ENCODE data around the gene ABHD6. TPM values are rescaled to one million over a fixed set of nuclear protein-coding genes. Genes with fewer than 3 reads are reported as not detected.

The ABHD6 gene
- total RNA-seq, 4 donors from 2014 or later: 14.7 to 28.6 (median 18.0) TPM

DNA sequence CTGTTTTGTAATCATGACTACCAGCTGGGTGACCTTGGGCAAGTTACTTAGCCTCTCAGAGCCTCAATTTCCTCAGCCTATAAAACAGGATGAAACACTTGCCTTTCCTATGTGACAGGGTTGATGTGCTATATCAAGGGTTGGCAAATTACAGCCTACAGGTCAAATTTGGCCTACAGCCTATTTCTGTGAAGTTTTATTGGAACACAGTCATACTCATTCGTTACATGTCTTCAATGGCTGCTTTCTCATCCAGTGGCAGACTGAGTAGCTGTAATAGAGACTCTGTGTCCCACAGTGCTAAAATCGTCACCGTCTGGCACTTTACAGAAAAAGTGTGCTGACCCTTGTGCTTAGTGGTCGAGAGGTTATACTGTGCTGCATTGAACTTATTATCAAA lies 16.6 kb downstream of the ABHD6 start:
- DNase-seq: no peak
- no peaks in the 10 kb centered on the region for H3K9me3 ChIP-seq
- H3K4me1 ChIP-seq: peaks cover 11 to 20% of the 10 kb centered on the region in 2 donors
- peaks cover 0 to 6% of the 10 kb centered on the region in 2 donors for H3K36me3 ChIP-seq
- 93 to 96% methylated on average over 4 of the region's 4 CpGs for WGBS, 2 donors
- no peak overlapping the region for H3K27ac ChIP-seq
- no peak overlapping the region for H3K4me3 ChIP-seq (replicated peaks in 1 of 3)
- no peaks in the 10 kb centered on the region for H3K27me3 ChIP-seq
- intact Hi-C loops (cut with DNase I): no loop called here
- TF ChIP-seq, protein P1, sequence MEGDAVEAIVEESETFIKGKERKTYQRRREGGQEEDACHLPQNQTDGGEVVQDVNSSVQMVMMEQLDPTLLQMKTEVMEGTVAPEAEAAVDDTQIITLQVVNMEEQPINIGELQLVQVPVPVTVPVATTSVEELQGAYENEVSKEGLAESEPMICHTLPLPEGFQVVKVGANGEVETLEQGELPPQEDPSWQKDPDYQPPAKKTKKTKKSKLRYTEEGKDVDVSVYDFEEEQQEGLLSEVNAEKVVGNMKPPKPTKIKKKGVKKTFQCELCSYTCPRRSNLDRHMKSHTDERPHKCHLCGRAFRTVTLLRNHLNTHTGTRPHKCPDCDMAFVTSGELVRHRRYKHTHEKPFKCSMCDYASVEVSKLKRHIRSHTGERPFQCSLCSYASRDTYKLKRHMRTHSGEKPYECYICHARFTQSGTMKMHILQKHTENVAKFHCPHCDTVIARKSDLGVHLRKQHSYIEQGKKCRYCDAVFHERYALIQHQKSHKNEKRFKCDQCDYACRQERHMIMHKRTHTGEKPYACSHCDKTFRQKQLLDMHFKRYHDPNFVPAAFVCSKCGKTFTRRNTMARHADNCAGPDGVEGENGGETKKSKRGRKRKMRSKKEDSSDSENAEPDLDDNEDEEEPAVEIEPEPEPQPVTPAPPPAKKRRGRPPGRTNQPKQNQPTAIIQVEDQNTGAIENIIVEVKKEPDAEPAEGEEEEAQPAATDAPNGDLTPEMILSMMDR (IDR thresholded peaks at IDR 0.05): no peak

DNA sequence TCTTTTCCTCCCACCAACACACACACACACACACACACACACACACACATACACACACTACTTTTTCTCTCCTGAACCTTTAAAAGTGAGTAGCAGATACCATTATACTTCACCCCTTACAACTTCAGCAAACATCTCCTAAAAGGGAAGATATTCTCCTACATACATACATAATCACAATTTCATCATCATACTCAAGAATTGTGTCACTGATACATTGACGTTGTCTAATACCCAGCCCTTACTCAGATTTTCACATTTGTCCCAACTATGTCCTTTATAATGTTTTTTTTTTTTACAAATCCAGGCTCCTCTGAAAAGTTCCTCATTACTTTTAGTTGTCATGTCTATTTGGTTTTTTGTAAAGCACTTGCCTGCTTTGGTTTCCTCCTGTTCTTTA lies 18.5 kb downstream of the ABHD6 start:
- TF ChIP-seq POLR2A (IDR thresholded peaks at IDR 0.05): no peak
- TF ChIP-seq, protein P1 (IDR thresholded peaks at IDR 0.05): no peak
- peaks cover 0 to 7% of the 10 kb centered on the region in 2 donors for H3K4me1 ChIP-seq
- H3K4me3 ChIP-seq (replicated peaks in 1 of 3): no peak overlapping the region
- no peaks in the 10 kb centered on the region for H3K9me3 ChIP-seq
- WGBS, 2 donors: 92 to 95% methylated on average over 1 of the region's 1 CpG
- peaks cover 4 to 6% of the 10 kb centered on the region in 2 donors for H3K36me3 ChIP-seq
- H3K27ac ChIP-seq: no peak overlapping the region
- intact Hi-C loops (cut with DNase I): no loop called here
- DNase-seq: no peak
- H3K27me3 ChIP-seq: no peaks in the 10 kb centered on the region

DNA sequence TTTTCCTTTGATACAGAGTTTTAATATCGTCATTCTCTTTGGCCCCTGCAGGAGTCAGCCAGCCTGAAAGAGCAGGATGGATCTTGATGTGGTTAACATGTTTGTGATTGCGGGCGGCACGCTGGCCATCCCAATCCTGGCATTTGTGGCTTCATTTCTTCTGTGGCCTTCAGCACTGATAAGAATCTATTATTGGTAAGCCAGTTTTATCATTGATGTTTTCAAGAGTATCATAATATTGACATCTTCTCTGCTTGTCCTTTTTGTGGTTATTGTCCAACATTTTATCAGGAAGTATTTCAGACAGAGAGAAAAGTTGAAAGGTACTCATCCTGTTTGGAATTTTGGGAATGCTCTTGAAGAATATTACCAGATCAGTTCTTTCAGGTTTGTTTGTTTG lies 18.9 kb downstream of the ABHD6 start:
- WGBS, 2 donors: 90 to 96% methylated on average over 4 of the region's 4 CpGs
- intact Hi-C loops (cut with DNase I): no loop called here
- H3K9me3 ChIP-seq: no peaks in the 10 kb centered on the region
- DNase-seq: no peak
- peaks cover 0 to 6% of the 10 kb centered on the region in 2 donors for H3K4me1 ChIP-seq
- no peak overlapping the region for H3K27ac ChIP-seq
- TF ChIP-seq, protein P1 (IDR thresholded peaks at IDR 0.05): no peak
- no peak for TF ChIP-seq POLR2A (IDR thresholded peaks at IDR 0.05)
- peaks cover 4 to 6% of the 10 kb centered on the region in 2 donors for H3K36me3 ChIP-seq
- H3K4me3 ChIP-seq (replicated peaks in 1 of 3): no peak overlapping the region
- H3K27me3 ChIP-seq: no peaks in the 10 kb centered on the region

- H3K27ac ChIP-seq: no peak overlapping the region
- no peaks in the 10 kb centered on the region for H3K9me3 ChIP-seq
- WGBS, 2 donors: 86 to 92% methylated on average over 10 of the region's 10 CpGs
- intact Hi-C loops (cut with DNase I): no loop called here
- DNase-seq: no peak
- TF ChIP-seq POLR2A (IDR thresholded peaks at IDR 0.05): no peak
- TF ChIP-seq, protein P1 (IDR thresholded peaks at IDR 0.05): no peak
- H3K4me1 ChIP-seq: no peaks in the 10 kb centered on the region
- H3K36me3 ChIP-seq: peaks cover 4 to 6% of the 10 kb centered on the region in 2 donors
- H3K27me3 ChIP-seq: no peaks in the 10 kb centered on the region
- no peak overlapping the region for H3K4me3 ChIP-seq (replicated peaks in 1 of 3)
Measured at GRCh38 chr3:58258392-58259055, 20.9 kb downstream of the ABHD6 start.

GRCh38 chr3:58260261-58260731 lies 22.7 kb downstream of the ABHD6 start:
- Histone ChIP-seq H3K4me3 (replicated peaks in 1 of 3) (no peak overlapping the region), H3K36me3 (peaks cover 4 to 6% of the 10 kb centered on the region in 2 donors), H3K9me3 (no peaks in the 10 kb centered on the region), H3K27me3 (no peaks in the 10 kb centered on the region), H3K4me1 (no peaks in the 10 kb centered on the region), H3K27ac (no peak overlapping the region)
- TF ChIP-seq POLR2A (IDR thresholded peaks at IDR 0.05): no peak
- TF ChIP-seq, protein P1 (IDR thresholded peaks at IDR 0.05): no peak
- 87 to 94% methylated on average over 6 of the region's 6 CpGs for WGBS, 2 donors
- intact Hi-C loops (cut with DNase I): no loop called here
- DNase-seq: no peak
